NCI-H2107 treated with DMSO at 0.1 percent for 48 hours (cell line): ENCODE measurements around the gene ALK.

Source experiments
- DNase-seq: peaks from one replicate; lab custom pipeline; 2025; ENCODE audit not compliant: unreplicated experiment; lab: John Stamatoyannopoulos, UW

The ALK gene

GRCh38 chr2:29723255-29724001 is 198.0 kb downstream of the ALK start:
- no peak for DNase-seq

- no peak for DNase-seq
These were observed 201.7 kb downstream of the ALK start for GRCh38 chr2:29719639-29720038.

- DNase-seq, result no peak
These were observed 203.2 kb downstream of the ALK start for GRCh38 chr2:29718076-29718686.

GRCh38 chr2:29715655-29716054 is 205.7 kb downstream of the ALK start:
- no peak for DNase-seq

GRCh38 chr2:29714333-29714732 is 207.1 kb downstream of the ALK start:
- no peak for DNase-seq

- DNase-seq, result no peak
These were observed 215.1 kb downstream of the ALK start for GRCh38 chr2:29706171-29706720.

GRCh38 chr2:29705616-29706015 is 215.8 kb downstream of the ALK start:
- DNase-seq, result no peak

- DNase-seq, result no peak
These were observed 218.1 kb downstream of the ALK start for GRCh38 chr2:29703336-29703735.

GRCh38 chr2:29702276-29702675 is 219.1 kb downstream of the ALK start:
- no peak for DNase-seq

GRCh38 chr2:29700560-29700959 is 220.8 kb downstream of the ALK start:
- no peak for DNase-seq

- DNase-seq, result no peak
These were observed 222.3 kb downstream of the ALK start for GRCh38 chr2:29699045-29699444.

GRCh38 chr2:29698216-29698615 is 223.2 kb downstream of the ALK start:
- no peak for DNase-seq

GRCh38 chr2:29697715-29698114 is 223.7 kb downstream of the ALK start:
- no peak for DNase-seq

- no peak for DNase-seq
These were observed 224.2 kb downstream of the ALK start for GRCh38 chr2:29697181-29697580.

- DNase-seq, result no peak
These were observed 226.6 kb downstream of the ALK start for GRCh38 chr2:29694741-29695140.

GRCh38 chr2:29691391-29691950 is 229.9 kb downstream of the ALK start:
- DNase-seq, result no peak

- DNase-seq, result no peak
These were observed 231.7 kb downstream of the ALK start for GRCh38 chr2:29689666-29690065.

- no peak for DNase-seq
These were observed 233.0 kb downstream of the ALK start for GRCh38 chr2:29688429-29688828.

- DNase-seq, result no peak
These were observed 234.3 kb downstream of the ALK start for GRCh38 chr2:29687121-29687520.

GRCh38 chr2:29676886-29677453 is 244.4 kb downstream of the ALK start:
- no peak for DNase-seq

- no peak for DNase-seq
These were observed 256.8 kb downstream of the ALK start for GRCh38 chr2:29664578-29664977.

- DNase-seq, result no peak
These were observed 258.1 kb downstream of the ALK start for GRCh38 chr2:29663268-29663667.
